ENCODE results near the gene LPP. TPM values are rescaled to one million over a fixed set of nuclear protein-coding genes. Genes with fewer than 3 reads are reported as not detected.

LPP gene
- total RNA-seq, 1 donor from 2014 or later: 1,791 TPM

GRCh38 chr3:188673646-188674186 is 519.8 kb downstream of the LPP start:
- no peaks in the 10 kb centered on the region for H3K36me3 ChIP-seq
- peak overlapping the region; percentile 9 to 34 for H3K27ac ChIP-seq
- intact Hi-C loops (cut with DNase I): no loop called here
- TF ChIP-seq CTCF (IDR thresholded peaks at IDR 0.05): no peak
- no peaks in the 10 kb centered on the region for H3K9me3 ChIP-seq
- no peaks in the 10 kb centered on the region for H3K27me3 ChIP-seq
- H3K4me1 ChIP-seq: peaks cover 13 to 17% of the 10 kb centered on the region in 2 donors
- H3K4me3 ChIP-seq: no peak overlapping the region
- no peak for DNase-seq (ENCODE audit: low spot score in 2 of 2)

GRCh38 chr3:188674595-188674994 is 520.6 kb downstream of the LPP start:
- no peak overlapping the region for H3K27ac ChIP-seq

GRCh38 chr3:188677344-188677743 is 523.4 kb downstream of the LPP start:
- no peak for TF ChIP-seq CTCF (IDR thresholded peaks at IDR 0.05)
- no peaks in the 10 kb centered on the region for H3K27me3 ChIP-seq
- intact Hi-C loops (cut with DNase I): no loop called here
- H3K27ac ChIP-seq: no peak overlapping the region
- peaks cover 26 to 27% of the 10 kb centered on the region in 2 donors for H3K4me1 ChIP-seq
- no peaks in the 10 kb centered on the region for H3K36me3 ChIP-seq
- no peaks in the 10 kb centered on the region for H3K9me3 ChIP-seq
- no peak for DNase-seq (ENCODE audit: low spot score in 2 of 2)
- H3K4me3 ChIP-seq: no peak overlapping the region

More at GRCh38 chr3:188674595-188674994, 520.6 kb downstream of the LPP start:
- H3K4me1 ChIP-seq: peaks cover 13 to 17% of the 10 kb centered on the region in 2 donors
- H3K4me3 ChIP-seq: no peak overlapping the region
- H3K27me3 ChIP-seq: no peaks in the 10 kb centered on the region
- no peak for TF ChIP-seq CTCF (IDR thresholded peaks at IDR 0.05)
- H3K9me3 ChIP-seq: no peaks in the 10 kb centered on the region
- no peaks in the 10 kb centered on the region for H3K36me3 ChIP-seq
- intact Hi-C loops (cut with DNase I): no loop called here
- DNase-seq (ENCODE audit: low spot score in 2 of 2): no peak

- no peaks in the 10 kb centered on the region for H3K9me3 ChIP-seq
- H3K27me3 ChIP-seq: no peaks in the 10 kb centered on the region
- H3K4me3 ChIP-seq: no peak overlapping the region
- no peaks in the 10 kb centered on the region for H3K36me3 ChIP-seq
- no peak for DNase-seq (ENCODE audit: low spot score in 2 of 2)
- no peak for TF ChIP-seq CTCF (IDR thresholded peaks at IDR 0.05)
- intact Hi-C loops (cut with DNase I): loop anchor here (5.0 to 10.0 kb wide), 3 partner anchors 85 to 938 kb away; no protein-coding TSS in a partner anchor
- H3K4me1 ChIP-seq: peaks cover 17 to 39% of the 10 kb centered on the region in 2 donors
- peak overlapping the region; percentile 3 to 48 for H3K27ac ChIP-seq
These were observed 526.2 kb downstream of the LPP start for GRCh38 chr3:188680189-188680588.

- TF ChIP-seq CTCF (IDR thresholded peaks at IDR 0.05): no peak
- peaks cover 17 to 42% of the 10 kb centered on the region in 2 donors for H3K4me1 ChIP-seq
- DNase-seq (ENCODE audit: low spot score in 2 of 2): no peak
- no peaks in the 10 kb centered on the region for H3K27me3 ChIP-seq
- no peak overlapping the region for H3K4me3 ChIP-seq
- no peaks in the 10 kb centered on the region for H3K9me3 ChIP-seq
- intact Hi-C loops (cut with DNase I): loop anchor here (5.0 to 10.0 kb wide), 3 partner anchors 86 to 938 kb away; no protein-coding TSS in a partner anchor
- no peaks in the 10 kb centered on the region for H3K36me3 ChIP-seq
- H3K27ac ChIP-seq: peak overlapping the region in 1 of 2 donors; percentile 9
These were observed 526.6 kb downstream of the LPP start for GRCh38 chr3:188680605-188681004.
